GM12872 (cell line): Measurements from ENCODE around the gene ZNF236.

Experiments used
- TF ChIP-seq, protein P1 (sequence below): IDR thresholded peaks from 3 replicates; pipeline ENCODE4 v1.5.1; 2011; ENCODE audit warnings: low read depth, mild to moderate bottlenecking, low read length, moderate library complexity; ENCODE audit not compliant: insufficient read depth

The ZNF236 gene

DNA sequence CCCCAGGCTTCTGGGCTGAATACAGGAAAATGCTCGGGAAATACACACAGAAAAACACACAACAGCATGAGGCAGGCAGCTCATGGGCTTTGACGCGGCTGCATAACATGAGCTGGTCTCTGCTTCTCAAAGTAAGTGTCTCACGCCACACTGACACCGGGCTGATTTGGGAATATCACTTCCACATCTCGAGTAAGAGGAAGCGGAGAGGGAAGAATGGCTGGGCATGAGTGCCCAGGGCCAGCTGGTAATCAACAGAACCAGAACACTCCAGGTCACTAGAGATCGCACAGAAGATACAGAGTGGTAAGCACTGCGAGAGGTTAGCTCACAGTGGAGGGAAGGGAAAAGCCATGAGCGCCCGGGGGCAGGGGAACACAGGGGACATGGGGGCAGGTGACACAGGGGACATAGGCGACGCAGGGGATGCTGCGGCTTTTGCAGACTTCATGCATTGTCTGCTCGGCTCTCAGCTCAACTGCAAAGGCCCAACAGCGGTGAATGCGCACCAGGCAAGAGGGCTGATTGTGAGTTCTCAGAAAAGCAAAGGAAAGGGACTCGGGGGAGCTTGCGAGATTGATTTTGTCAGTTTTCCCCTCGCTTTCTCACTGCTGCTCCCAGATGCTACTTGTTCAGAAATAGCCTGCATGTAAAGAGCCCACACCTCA is 168.8 kb downstream of the ZNF236 start:
- TF ChIP-seq, protein P1, sequence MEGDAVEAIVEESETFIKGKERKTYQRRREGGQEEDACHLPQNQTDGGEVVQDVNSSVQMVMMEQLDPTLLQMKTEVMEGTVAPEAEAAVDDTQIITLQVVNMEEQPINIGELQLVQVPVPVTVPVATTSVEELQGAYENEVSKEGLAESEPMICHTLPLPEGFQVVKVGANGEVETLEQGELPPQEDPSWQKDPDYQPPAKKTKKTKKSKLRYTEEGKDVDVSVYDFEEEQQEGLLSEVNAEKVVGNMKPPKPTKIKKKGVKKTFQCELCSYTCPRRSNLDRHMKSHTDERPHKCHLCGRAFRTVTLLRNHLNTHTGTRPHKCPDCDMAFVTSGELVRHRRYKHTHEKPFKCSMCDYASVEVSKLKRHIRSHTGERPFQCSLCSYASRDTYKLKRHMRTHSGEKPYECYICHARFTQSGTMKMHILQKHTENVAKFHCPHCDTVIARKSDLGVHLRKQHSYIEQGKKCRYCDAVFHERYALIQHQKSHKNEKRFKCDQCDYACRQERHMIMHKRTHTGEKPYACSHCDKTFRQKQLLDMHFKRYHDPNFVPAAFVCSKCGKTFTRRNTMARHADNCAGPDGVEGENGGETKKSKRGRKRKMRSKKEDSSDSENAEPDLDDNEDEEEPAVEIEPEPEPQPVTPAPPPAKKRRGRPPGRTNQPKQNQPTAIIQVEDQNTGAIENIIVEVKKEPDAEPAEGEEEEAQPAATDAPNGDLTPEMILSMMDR = no peak

DNA sequence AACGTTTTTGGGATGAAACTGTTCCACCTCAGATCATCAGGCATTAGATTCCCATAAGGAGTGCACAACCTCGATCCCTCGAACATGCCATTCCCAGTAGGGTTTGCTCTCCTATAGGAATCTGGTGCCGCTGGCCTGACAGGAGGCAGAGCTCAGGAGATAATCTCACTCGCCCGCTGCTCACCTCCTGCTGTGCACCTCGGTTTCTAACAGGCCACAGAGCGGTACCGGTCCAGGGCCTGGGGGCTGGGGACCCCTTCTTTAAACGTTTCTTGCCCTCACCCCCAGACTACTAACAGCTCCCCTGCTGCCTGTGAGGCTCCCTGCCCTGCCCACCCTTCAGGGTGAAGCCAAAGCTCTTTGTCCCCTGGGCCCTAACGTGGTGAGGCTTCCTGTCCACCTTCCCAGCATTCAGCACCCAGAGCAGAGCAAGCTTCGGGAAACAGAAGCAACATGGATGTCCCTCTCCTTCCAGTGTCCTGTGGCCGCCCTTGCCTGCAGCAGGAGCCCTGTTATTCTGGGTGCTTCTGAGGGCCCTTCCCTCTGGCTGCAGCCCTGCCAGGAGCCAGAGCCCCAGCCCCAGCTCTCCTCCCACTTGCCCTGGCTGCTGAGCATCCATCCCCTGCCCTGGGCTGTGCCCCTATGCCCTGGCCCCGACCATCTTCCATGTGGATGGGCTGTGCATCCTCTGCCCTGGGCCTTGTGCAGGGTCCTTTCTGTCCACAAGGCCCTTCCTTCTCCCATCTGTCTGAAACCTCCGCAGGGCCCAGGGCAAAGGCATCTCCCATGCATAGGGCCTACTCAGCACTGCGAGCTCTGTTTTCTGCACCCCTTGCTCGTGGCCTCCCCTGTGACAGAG is 170.1 kb downstream of the ZNF236 start:
- TF ChIP-seq, protein P1 = no peak

DNA sequence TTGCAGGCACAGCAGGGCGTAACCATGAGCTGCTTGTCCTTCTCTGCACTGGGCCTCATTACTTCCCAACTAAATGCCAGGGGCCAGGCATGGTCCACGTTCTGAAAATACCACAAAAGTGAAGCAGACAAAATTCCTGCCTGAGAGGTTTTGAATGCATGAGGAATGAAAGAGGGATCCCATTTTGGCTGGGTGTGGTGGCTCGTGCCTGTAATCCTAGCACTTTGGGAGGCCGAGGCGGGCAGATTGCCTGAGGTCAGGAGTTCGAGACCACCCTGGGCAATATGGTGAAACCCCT is 170.7 kb downstream of the ZNF236 start:
- TF ChIP-seq, protein P1 = no peak

DNA sequence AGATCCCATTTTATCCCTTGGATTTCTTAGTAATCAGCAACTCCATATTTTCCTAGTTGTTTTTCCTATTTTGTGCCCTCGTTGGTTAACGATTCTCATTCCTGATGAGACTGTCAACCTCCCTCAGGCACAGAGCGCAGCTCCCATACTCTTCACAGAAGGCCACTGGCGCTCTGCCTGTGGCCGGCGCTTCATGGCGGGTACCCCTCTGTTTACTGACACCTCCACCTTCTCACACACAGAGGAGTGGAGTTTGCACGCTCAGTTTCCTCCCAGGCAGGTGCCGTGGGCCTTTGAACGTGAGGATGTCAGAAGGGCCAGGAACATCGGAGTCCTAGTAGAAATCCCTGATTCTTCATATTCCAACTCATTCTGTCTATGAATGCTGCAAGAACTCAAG is 171.2 kb downstream of the ZNF236 start:
- TF ChIP-seq, protein P1 = no peak

DNA sequence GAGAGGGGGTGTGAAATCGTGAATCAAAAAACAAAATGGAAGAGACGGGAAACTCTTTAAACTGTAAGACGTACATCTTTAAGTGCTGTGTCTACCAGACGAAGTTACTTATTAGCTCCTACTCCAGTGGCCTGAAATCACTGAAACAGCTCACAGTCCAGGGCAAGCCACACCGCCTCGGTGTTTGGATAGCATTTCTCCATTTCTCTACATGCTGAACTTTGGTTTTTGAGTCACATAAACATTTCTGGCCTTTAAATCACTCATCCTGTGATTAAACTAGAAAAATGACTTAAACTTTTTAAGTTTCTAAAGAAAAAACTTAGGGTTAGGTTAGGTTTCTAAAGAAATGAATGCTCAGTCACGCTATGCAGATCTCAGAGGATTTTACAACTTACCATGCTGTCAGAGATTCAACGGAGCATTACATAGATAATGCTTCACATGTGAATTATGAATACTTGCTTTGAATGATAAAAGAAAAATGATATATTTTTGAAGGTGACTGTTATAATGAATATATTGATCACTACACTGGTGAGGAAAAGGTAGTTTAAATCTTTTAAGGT is 171.8 kb downstream of the ZNF236 start:
- TF ChIP-seq, protein P1 = no peak

DNA sequence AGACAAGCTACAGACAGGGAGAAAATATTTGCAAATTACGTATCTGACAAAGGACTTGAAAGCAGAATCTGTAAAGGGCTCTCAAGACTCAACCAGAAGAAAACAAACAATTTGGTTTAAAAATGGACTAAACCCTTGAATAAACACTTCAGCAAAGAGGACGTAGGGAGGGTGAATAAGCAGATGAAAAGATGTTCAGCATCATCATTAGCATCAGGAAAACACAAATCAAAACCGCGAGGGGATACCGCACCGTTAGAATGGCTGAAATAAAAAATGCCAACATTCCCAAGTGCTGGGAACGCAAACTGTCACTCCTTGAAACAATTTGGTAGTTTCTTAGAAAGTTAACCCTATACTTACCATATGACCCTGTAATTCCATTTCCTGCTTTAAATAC is 173.5 kb downstream of the ZNF236 start:
- TF ChIP-seq, protein P1 = no peak

DNA sequence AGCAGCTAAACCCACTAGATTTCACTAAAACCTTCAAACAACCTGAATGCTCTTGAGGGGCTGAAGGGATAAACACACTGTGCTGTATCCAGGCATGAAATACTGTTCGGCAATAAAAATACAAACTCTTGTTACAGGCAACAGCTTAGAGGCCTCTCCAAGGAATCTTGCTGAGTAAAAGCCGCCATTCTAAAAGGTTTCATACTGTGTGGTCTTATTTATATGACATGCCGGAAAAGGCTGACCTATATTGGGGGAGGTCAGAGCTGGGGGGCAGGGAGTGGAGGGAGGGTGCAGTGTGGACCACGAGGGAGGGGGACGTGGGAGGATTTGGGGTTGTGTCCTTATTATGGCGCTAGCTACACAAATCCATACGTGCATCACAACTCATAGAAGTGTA is 174.1 kb downstream of the ZNF236 start:
- TF ChIP-seq, protein P1 = no peak
